Fibroblast of villous mesenchyme (primary cell): ENCODE data around the gene TPTE. TPM values are rescaled to one million over a fixed set of nuclear protein-coding genes. Genes with fewer than 3 reads are reported as not detected.
"Not testable (repeated sequence)": the region's sequence is repeated elsewhere in the genome, so short reads cannot be mapped to it uniquely, and the experiment has no call there.

Source experiments
- DNase-seq: peaks from one replicate; pipeline ENCODE4 v3.0.0-alpha.2; 2010; ENCODE audit warnings: low read depth
- H3K4me3 ChIP-seq: 2 replicates; pipeline ENCODE4 v1.5.1; 2011; ENCODE audit warnings: low read depth, mild to moderate bottlenecking, low read length
- CTCF ChIP-seq: IDR thresholded peaks from 2 replicates; pipeline ENCODE4 v1.5.1; 2012; ENCODE audit warnings: low read depth, mild to moderate bottlenecking, low read length; ENCODE audit not compliant: insufficient read depth
- small RNA-seq: library from RNA; depleted of rRNA; stranded (forward); fragments of <200 nt; gene quantifications from one replicate; pipeline ENCODE3, GENCODE V24; 2012
- total RNA-seq: library from RNA; depleted of rRNA; stranded (reverse); fragments of >200 nt; gene quantifications from 2 replicates; pipeline ENCODE4 v1.2.3, GENCODE V29; 2012

The TPTE gene
- total RNA-seq, 1 donor = 0.43 TPM

GRCh38 chr21:10639123-10639522 lies 117.7 kb downstream of the TPTE start:
- DNase-seq = no peak
- no peak overlapping the region for H3K4me3 ChIP-seq
- no peak for TF ChIP-seq CTCF

- H3K4me3 ChIP-seq, DNase-seq: not testable (repeated sequence)
Observed at GRCh38 chr21:10639746-10640145, 118.4 kb downstream of the TPTE start.

GRCh38 chr21:10640446-10640845 lies 119.1 kb downstream of the TPTE start:
- no peak overlapping the region for H3K4me3 ChIP-seq
- DNase-seq = no peak
- TF ChIP-seq CTCF = no peak

DNA sequence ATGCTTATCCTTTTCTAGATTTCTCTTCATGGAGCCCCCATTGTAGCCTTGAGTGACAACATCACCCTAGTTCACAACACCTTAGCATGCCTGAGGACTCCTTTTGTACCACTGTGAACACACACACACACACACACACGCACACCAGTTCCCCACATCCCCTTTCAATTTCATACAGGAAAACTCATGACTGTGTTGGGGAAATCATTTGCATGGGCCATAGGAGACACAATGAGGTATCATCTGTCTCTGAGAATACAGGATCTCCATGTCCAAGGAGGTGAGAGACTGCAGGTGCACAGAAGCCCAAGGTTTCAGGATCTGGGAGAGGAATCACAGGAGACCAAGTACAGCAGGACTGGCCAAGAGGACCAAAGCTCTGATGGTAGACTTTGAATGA lies 119.7 kb downstream of the TPTE start:
- no peak for TF ChIP-seq CTCF
- no peak for DNase-seq
- H3K4me3 ChIP-seq = no peak overlapping the region

DNA sequence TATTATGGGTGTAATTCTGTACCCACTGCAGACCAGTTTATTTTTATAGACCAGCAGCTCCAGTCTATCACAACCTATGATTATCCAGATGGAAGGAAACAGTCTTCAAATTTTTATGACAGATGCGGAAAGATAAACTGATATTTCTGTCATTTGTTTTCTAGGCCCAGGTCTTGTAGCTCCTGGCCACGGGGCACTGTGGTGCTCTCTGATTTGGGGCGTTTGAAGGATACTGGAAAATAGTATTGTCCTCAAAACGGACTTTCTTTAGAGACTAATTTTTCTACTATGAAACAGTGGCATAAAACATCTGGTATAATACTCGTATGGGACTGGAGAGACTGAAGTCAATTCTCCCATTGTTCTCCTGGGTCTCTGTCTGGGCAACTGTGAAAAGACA lies 124.3 kb downstream of the TPTE start:
- DNase-seq, H3K4me3 ChIP-seq: not testable (repeated sequence)

DNA sequence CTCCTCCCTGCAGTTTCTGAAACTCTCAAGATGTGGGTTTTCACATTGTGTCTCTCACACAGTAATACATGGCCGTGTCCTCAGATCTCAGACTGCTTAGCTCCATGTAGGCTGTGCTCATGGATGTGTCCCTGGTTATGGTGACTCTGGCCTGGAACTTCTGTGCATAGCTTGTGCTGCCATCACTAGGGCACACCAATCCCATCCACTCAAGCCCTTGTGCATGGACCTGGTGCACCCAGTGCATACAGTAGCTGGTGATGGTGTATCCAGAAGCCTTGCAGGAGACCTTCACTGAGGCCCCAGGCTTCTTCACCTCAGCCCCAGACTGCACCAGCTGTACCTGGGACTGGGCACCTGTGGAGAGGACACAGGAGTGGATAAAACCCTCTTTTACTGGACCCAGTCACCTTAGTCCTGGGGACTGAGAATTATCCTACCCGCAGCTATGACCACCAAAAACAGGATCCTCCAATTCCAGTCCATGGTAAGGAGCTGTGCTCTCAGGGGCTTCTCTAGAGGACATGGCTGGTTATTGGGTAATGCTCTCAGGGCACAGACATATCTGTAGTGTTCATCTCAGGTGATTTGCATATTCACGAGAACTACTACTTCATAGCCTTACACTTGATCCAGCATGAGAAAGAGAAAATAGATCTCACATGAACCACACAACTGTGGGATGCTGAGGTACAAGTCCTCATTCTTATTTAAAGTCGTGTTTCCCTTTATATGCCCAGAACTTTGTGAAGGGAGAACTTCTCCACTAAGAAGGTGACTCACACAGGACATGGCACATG lies 128.2 kb downstream of the TPTE start:
- DNase-seq, H3K4me3 ChIP-seq: not testable (repeated sequence)

DNA sequence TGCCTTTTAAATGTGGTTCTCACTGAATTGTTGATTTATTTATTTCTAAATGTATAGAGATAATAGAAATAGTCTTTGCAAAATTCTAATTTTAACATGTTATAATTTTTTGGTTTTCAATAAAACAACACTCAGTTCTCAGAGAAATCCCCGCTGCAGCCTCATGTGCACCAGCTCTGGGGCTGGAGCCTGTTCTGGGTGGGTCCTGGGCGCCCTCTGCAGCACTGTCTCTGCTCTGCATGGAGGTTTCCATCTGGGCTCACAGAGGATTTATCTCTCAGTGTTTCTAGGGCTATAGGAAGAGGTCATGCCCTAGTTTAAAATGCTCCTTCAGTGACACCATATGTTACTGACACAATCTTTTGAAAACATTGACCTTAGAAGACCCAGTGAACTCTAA lies 128.9 kb downstream of the TPTE start:
- DNase-seq, H3K4me3 ChIP-seq: not testable (repeated sequence)

Small RNA genes lying within 50 kb of the gene (small RNA-seq; reads per million reads assigned to genes)
- gene CYCSP41 = not detected
